GM12878 (cell line): Measurements from ENCODE around the gene MKRN1. TPM values are rescaled to one million over a fixed set of nuclear protein-coding genes. Genes with fewer than 3 reads are reported as not detected.

Source experiments
- ATAC-seq: fragments of 200-7000 bp; cut with Tn5 transposase; 3 replicates; pipeline ENCODE4 v1.9.1; 2020; ENCODE audit warnings: mild to moderate bottlenecking, moderate library complexity
- BruUV-seq: library from RNA; stranded (reverse); fragments of 400-500 nt; replicated peaks from 2 replicates; lab custom pipeline; 2021; lab: Mats Ljungman, UMichigan
- CTCF ChIA-PET: fragments of 300-600 bp; sonication (Branson Sonifier 250); formaldehyde crosslinking; extraction: SDS; loops from one replicate; lab custom pipeline; 2021; ENCODE audit warnings: inconsistent platforms; lab: Yijun Ruan, JAX
- POLR2A ChIA-PET: fragments of 350-600 bp; formaldehyde crosslinking; extraction: SDS; loops from one replicate; lab custom pipeline; 2021; ENCODE audit warnings: inconsistent platforms; lab: Charles Lee
- RAD21 ChIA-PET: fragments of 300-600 bp; sonication (Branson Sonifier 250); formaldehyde crosslinking; loops from one replicate; lab custom pipeline; 2023; ENCODE audit warnings: antibody characterized with exemption; ENCODE audit not compliant: unreplicated experiment; lab: Charles Lee
- SMC1A ChIA-PET: fragments of 300-600 bp; sonication (Branson Sonifier 250); formaldehyde crosslinking; loops from one replicate; lab custom pipeline; 2023; ENCODE audit not compliant: unreplicated experiment, uncharacterized antibody; lab: Charles Lee
- DNase-seq: peaks from one replicate; pipeline ENCODE4 v3.0.0-alpha.2; 2011; ENCODE audit warnings: low read depth, low spot score
- FAIRE-seq: peaks from 3 replicates; lab custom pipeline; 2011; peaks lifted over from hg19 to GRCh38; lab: Jason Lieb, UNC
- H2AFZ ChIP-seq: 2 replicates; pipeline ENCODE4 v1.6.0; 2011; ENCODE audit warnings: low read depth, low read length, control low read depth; ENCODE audit not compliant: control insufficient read depth
- H3K27ac ChIP-seq: 2 replicates; pipeline ENCODE4 v1.5.1; 2011; ENCODE audit warnings: control low read depth; ENCODE audit not compliant: control insufficient read depth, insufficient read depth
- H3K27me3 ChIP-seq, 2 experiments: replicated peaks in 1 of 2; 2 replicates each; pipeline versions ENCODE4 v1.6.0 to v1.6.1; 2011; ENCODE audit warnings: low read length in 1 of 2; ENCODE audit not compliant: control insufficient read depth in 2 of 2, insufficient read depth in 2 of 2
- H3K36me3 ChIP-seq, 2 experiments: 2 replicates each; pipeline ENCODE4 v1.5.1; 2011; ENCODE audit warnings: low read length in 1 of 2; ENCODE audit not compliant: control insufficient read depth in 2 of 2, insufficient read depth in 2 of 2
- H3K4me1 ChIP-seq: 2 replicates; pipeline ENCODE4 v1.6.1; 2011; ENCODE audit warnings: mild to moderate bottlenecking, low read length, moderate library complexity, mixed read lengths; ENCODE audit not compliant: control insufficient read depth, insufficient read depth
- H3K4me2 ChIP-seq: 2 replicates; pipeline ENCODE4 v1.6.0; 2011; ENCODE audit warnings: control low read depth; ENCODE audit not compliant: control insufficient read depth, insufficient read depth
- H3K4me3 ChIP-seq: fragments of 200-600 bp; sonication (generic); 2 replicates; pipeline ENCODE4 v1.5.1; 2016
- H3K79me2 ChIP-seq: 2 replicates; pipeline ENCODE4 v1.6.0; 2011; ENCODE audit warnings: low read length; ENCODE audit not compliant: control insufficient read depth, insufficient read depth
- H3K9ac ChIP-seq: 2 replicates; pipeline ENCODE4 v1.8.0; 2011; ENCODE audit warnings: low read length, control low read depth, mixed read lengths; ENCODE audit not compliant: control insufficient read depth, insufficient read depth
- H3K9me3 ChIP-seq: replicated peaks from 3 replicates; pipeline ENCODE4 v1.5.1; 2011; ENCODE audit warnings: mild to moderate bottlenecking, low read length; ENCODE audit not compliant: control insufficient read depth, insufficient read depth
- H4K20me1 ChIP-seq: 2 replicates; pipeline ENCODE4 v1.6.0; 2011; ENCODE audit not compliant: control insufficient read depth, insufficient read depth
- ATF3 ChIP-seq: IDR thresholded peaks from 2 replicates; pipeline ENCODE4 v1.6.1; 2011; ENCODE audit warnings: low read depth, mild to moderate bottlenecking, low read length, moderate library complexity, borderline replicate concordance; ENCODE audit errors: extremely low read depth
- BCL3 ChIP-seq: IDR thresholded peaks from 2 replicates; pipeline ENCODE4 v1.6.1; 2011; ENCODE audit warnings: borderline replicate concordance, low read depth, mild to moderate bottlenecking, moderate library complexity, low read length; ENCODE audit not compliant: insufficient read depth, poor library complexity, severe bottlenecking
- EGR1 ChIP-seq, 2 experiments: IDR thresholded peaks; 1 replicate in 1 of 2; 2 replicates in 1 of 2; pipeline ENCODE4 v1.6.1; 2011 to 2012; ENCODE audit warnings: low read depth in 2 of 2, low read length in 2 of 2, borderline replicate concordance in 1 of 2, mild to moderate bottlenecking in 1 of 2, moderate library complexity in 1 of 2
- MXI1 ChIP-seq: fragments of 150-350 bp; IDR thresholded peaks from 2 replicates; pipeline ENCODE4 v1.6.1; 2011; ENCODE audit warnings: low read depth, mild to moderate bottlenecking, inconsistent platforms, low read length, improper control_type of control experiment
- NFIC ChIP-seq: IDR thresholded peaks from 2 replicates; pipeline ENCODE4 v1.6.1; 2012; ENCODE audit warnings: low read depth, mild to moderate bottlenecking, inconsistent platforms, low read length, moderate library complexity
- NKRF ChIP-seq: fragments of 450-650 bp; conservative IDR thresholded peaks from 2 replicates; pipeline ENCODE4 v1.6.1; 2017; ENCODE audit warnings: mild to moderate bottlenecking, moderate library complexity
- POLR2A ChIP-seq: IDR thresholded peaks from 2 replicates; pipeline ENCODE4 v1.6.1; 2011; ENCODE audit warnings: low read depth, mild to moderate bottlenecking, low read length
- POLR2AphosphoS2 ChIP-seq: IDR thresholded peaks from 2 replicates; pipeline ENCODE4 v1.6.1; 2011; ENCODE audit warnings: low read depth, mild to moderate bottlenecking, low read length, improper control_type of control experiment, moderate library complexity
- TBL1XR1 ChIP-seq: IDR thresholded peaks from 2 replicates; pipeline ENCODE4 v1.6.1; 2012; ENCODE audit warnings: low read depth, low read length, improper control_type of control experiment
- ZBTB11 ChIP-seq: fragments of 450-650 bp; formaldehyde crosslinking; IDR thresholded peaks from 2 replicates; pipeline ENCODE4 v1.5.0; 2022; ENCODE audit warnings: mild to moderate bottlenecking, missing genetic modification characterization
- ZZZ3 ChIP-seq: IDR thresholded peaks from 2 replicates; pipeline ENCODE4 v1.6.1; 2011; ENCODE audit warnings: low read depth; ENCODE audit not compliant: control insufficient read depth, insufficient read length
- WGBS: methylation state at CpG from one replicate; pipeline ENCODE4 v1.1.6; 2016; ENCODE audit warnings: low lambda C conversion rate; ENCODE audit not compliant: insufficient replicate concordance, insufficient coverage; ENCODE audit errors: missing lambda C conversion rate; 5-methylcytosine and 5-hydroxymethylcytosine counted together
- in situ Hi-C: fragments of 300-500 bp; cut with MboI; formaldehyde crosslinking; loops from 9 replicates; pipeline ENCODE4 v1.14.3; 2018; ENCODE audit warnings: mixed read lengths
- intact Hi-C: fragments of 100-400 bp; cut with micrococcal nuclease; formaldehyde crosslinking; loops from one replicate; pipeline ENCODE4 v1.14.2; 2022; ENCODE audit not compliant: unreplicated experiment
- polyA plus RNA-seq, 11 experiments: library from polyadenylated mRNA; depleted of rRNA in 4 of 11; unstranded in 6 of 11; stranded (reverse) in 5 of 11; fragments of >200 nt; fragmentation: Nextera tagmentation in 4 of 11; fragmentation: Illumina TruSeq in 1 of 11; extraction: Ambion mirVana in 4 of 11; extraction: Trizol in 1 of 11; gene quantifications; 1 replicate in 1 of 11; 2 replicates in 10 of 11; pipeline versions ENCODE4 v1.2.1 to v1.2.3, GENCODE V29; 2011 to 2016; ENCODE audit warnings: inconsistent platforms in 2 of 11, missing spikeins in 2 of 11, low read depth in 1 of 11
- total RNA-seq, 4 experiments: library from RNA; depleted of rRNA in 3 of 4; stranded (reverse); fragments of >200 nt in 3 of 4; fragmentation: Illumina TruSeq in 1 of 4; extraction: Trizol in 1 of 4; gene quantifications; 2 replicates each; pipeline versions ENCODE4 v1.2.1 to v1.2.3, GENCODE V29; 2013 to 2021

Gene MKRN1
- total and polyA plus RNA-seq, 10 of the 15 experiments (the other 5 are each of a cell fraction or from before 2014, with no cell fraction given), result 19.1 to 61.3 (median 50.6) TPM

GRCh38 chr7:140463111-140463510 lies 16.2 kb downstream of the MKRN1 start (continued):
- no peak for TF ChIP-seq BCL3
- no peak for TF ChIP-seq POLR2AphosphoS2
- TF ChIP-seq TBL1XR1, result no peak
- no peak for TF ChIP-seq MXI1
- TF ChIP-seq ZBTB11 (CRISPR knock-in tag), result no peak
- no peak for TF ChIP-seq NFIC

GRCh38 chr7:140458916-140459315 lies 20.4 kb downstream of the MKRN1 start:
- BruUV-seq, result TSS peak; percentile 11
- DNase-seq (no peak), ATAC-seq (no peak), FAIRE-seq (no peak)
- Histone ChIP-seq H3K4me2 (no peak overlapping the region), H3K36me3 (peaks cover 8 to 21% of the 10 kb centered on the region in 2 experiments), H4K20me1 (no peaks in the 10 kb centered on the region), H3K4me3 (no peak overlapping the region), H3K4me1 (no peaks in the 10 kb centered on the region), H3K79me2 (no peaks in the 10 kb centered on the region), H3K9ac (no peak overlapping the region), H3K27me3 (no peaks in the 10 kb centered on the region), H3K9me3 (no peaks in the 10 kb centered on the region), H3K27ac (no peak overlapping the region), H2AFZ (no peak overlapping the region)
- TF ChIP-seq EGR1 (IDR thresholded peaks at IDR 0.05; ENCODE audit: borderline replicate concordance in 1 of 2, low read depth in 2 of 2, low read length in 2 of 2) (no peak), ATF3 (no peak), NKRF (no peak), ZZZ3 (no peak), POLR2A (no peak)
- intact Hi-C loops, result no loop called here
- ChIA-PET POLR2A (no interaction called here), SMC1A (no interaction called here), CTCF (no interaction called here), RAD21 (no interaction called here)
- in situ Hi-C loops, result no loop called here
- 98% methylated on average over 8 of the region's 8 CpGs for WGBS
